ENCODE measurements around the gene FSTL4.

- no peak for TF ChIP-seq POLR2A (IDR thresholded peaks at IDR 0.05)
- TF ChIP-seq CTCF (IDR thresholded peaks at IDR 0.05 in 4 of 5, conservative IDR thresholded peaks at IDR 0.05 in 1 of 5) = no peak
These were observed 274.4 kb downstream of the FSTL4 start for GRCh38 chr5:133337795-133338445.

All from gastrocnemius medialis (tissue), 4 donors.